GM19467 (cell line): ENCODE measurements around the gene ZDHHC24.

Source experiments
- ATAC-seq: cut with Tn5 transposase; IDR thresholded peaks from one replicate; pipeline ENCODE4 v1.9.1; 2021; ENCODE audit warnings: mild to moderate bottlenecking, moderate library complexity; ENCODE audit not compliant: unreplicated experiment

Gene ZDHHC24

DNA sequence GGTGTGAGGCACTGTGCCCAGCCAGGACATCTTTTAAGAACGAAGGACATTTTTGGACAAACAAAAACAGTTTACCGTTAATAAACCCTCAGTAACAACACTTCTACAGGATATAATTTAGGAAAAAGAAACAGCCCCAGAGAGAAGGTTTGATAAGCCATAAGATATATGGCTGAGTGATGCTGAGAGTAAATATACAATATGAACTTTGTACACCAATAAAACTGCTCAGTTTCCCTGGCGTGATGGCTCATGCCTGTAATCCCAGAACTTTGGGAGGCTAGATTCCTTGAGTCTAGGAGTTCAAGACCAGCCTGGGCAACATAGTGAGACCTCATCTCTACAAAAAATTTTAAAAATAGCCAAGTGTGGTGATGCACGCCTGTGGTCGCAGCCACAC, 47.3 kb downstream of the ZDHHC24 start:
- ATAC-seq: no peak

DNA sequence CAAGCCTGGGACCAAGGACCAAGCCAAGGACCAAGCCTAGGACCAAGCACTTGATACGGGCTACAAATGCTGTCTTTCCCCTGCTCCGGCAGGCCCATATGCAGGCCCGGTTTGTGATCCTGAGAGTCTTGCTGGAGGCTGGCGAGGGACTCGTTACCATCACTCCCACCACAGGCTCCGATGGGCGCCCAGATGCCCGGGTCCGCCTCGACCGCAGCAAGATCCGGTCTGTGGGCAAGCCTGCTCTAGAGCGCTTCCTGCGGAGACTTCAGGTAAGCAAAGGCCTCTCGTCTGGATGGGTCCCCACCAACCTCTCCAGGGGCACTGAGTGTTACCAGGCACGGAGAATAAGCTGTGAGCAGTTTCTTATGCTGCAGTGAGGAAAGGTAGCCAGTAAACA, 48.6 kb downstream of the ZDHHC24 start:
- no peak for ATAC-seq

GRCh38 chr11:66495401-66495854, 50.4 kb downstream of the ZDHHC24 start:
- ATAC-seq: no peak

DNA sequence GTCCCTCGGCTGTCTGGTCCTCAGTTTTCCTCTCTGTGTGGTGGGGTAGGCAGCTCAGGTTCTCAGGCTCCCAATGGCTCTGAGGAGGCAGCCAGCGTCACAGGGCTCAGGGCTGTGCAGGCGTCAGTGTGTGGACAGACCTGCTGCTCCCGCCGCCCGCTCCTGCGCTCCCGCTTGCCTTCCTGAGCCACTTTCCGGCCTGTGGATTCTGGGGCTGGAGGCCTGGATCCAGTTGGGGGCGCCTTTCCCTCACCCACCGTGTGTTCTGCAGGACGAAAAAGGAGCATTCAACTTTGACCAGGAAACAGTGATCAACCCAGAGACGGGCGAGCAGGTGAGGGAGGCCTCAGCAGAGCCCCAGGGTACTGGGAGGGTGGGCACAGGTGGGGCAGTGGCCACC, 50.9 kb downstream of the ZDHHC24 start:
- ATAC-seq: no peak

- no peak for ATAC-seq
These were observed 51.4 kb downstream of the ZDHHC24 start for GRCh38 chr11:66494458-66494857.

GRCh38 chr11:66493130-66493529, 52.7 kb downstream of the ZDHHC24 start:
- no peak for ATAC-seq

DNA sequence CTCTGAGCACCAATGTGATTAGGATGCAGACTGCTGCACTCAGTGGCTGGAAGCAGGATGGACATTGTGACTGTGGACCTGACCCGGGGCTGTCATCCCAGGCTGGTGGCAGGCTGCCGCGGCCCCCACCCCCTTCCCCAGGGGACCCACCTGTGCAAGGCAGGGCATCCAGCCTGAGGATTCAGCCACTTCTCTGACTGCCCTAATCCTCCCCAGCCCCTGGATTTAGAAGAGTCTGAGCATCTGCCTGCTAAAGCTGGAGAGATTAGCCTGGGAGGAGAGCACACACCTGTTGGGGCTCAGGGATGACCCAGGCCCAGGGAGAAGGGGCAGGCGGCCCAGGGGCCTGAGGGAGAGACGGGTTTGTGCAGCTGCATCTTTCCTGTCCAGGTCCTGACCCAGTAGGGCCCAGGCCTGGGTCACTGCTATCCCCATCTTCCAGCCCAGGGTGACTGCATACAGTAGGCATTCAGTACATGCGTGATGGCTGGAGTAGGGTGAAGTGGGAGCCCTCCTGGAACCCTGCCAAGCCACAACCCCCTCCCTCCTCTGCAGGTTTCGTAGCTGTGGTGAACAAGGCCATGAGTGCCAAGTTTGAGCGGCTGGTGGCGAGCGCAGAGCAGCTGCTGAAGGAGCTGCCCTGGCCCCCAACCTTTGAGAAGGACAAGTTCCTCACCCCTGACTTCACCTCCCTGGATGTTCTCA, 53.5 kb downstream of the ZDHHC24 start:
- no peak for ATAC-seq

GRCh38 chr11:66491315-66491935, 54.4 kb downstream of the ZDHHC24 start:
- ATAC-seq: no peak

GRCh38 chr11:66489636-66490035, 56.2 kb downstream of the ZDHHC24 start:
- no peak for ATAC-seq

DNA sequence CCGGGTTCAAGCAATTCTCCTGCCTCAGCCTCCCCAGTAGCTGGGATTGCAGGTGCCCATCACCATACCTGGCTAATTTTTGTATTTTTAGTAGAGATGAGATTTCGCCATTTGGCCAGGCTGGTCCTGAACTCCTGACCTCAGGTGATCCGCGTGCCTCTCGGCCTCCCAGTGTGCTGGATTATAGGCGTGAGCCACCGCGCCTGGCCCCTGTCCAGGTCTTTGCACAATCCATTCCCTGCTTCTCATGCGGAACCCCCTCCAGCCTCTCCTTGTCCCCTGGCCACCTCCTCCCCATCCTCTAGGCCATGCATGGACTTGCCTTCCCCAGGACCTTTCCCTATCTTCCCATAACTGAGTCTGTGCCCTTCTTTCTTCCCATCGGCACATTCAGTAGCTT, 56.9 kb downstream of the ZDHHC24 start:
- no peak for ATAC-seq

GRCh38 chr11:66484806-66485380, 61.0 kb downstream of the ZDHHC24 start:
- ATAC-seq: no peak

DNA sequence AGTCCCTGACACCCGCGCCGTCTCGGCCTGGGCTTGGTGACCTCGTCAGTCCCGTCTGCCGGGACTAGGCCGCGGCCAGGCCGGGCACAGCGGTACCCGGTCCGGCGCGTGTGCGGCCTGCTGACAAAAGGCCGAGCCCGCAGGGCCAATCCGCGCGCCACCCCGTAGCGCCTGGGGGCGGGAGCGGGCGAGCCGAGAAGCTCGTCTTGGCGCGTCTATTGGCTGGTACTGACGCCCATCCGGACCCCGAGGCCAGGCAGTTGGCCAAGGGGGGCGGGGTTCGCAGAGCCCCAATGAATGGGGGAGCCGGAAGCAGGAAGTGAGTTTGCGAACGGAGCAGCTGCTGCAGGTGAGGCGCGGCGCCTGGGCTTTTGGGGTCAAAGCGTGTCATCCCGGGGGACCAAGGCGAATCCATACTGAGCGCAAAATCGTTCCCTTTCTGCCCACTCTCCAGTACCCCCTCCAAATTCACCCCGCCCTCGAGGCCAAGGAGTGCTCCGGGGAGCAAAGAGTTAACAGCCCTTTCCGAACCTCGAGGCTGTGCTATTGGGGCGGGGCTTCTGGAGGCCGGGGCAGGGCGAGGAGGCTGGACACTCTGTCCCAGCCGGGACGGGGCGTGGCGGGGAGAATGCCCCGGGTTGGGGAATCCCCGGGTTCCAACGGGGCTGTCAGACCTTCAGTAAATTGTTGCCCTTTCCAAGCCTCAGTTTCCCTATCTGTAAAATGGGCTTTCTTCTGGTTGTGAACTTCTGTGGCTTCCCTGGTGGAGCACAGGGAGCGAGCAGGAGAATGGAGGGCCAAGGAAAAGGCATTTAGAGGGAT, 65.5 kb downstream of the ZDHHC24 start, which contains the start of gene DPP3:
Gene DPP3 (plus strand): TSS at position 318 of the 822 bp plus-strand sequence. CDS start 1,767 bp downstream, outside the sequence.
- peak; percentile 91 for ATAC-seq

GRCh38 chr11:66479394-66480116, 66.3 kb downstream of the ZDHHC24 start:
- peak; percentile 13 for ATAC-seq

GRCh38 chr11:66478729-66479393, 67.0 kb downstream of the ZDHHC24 start:
- ATAC-seq: no peak

DNA sequence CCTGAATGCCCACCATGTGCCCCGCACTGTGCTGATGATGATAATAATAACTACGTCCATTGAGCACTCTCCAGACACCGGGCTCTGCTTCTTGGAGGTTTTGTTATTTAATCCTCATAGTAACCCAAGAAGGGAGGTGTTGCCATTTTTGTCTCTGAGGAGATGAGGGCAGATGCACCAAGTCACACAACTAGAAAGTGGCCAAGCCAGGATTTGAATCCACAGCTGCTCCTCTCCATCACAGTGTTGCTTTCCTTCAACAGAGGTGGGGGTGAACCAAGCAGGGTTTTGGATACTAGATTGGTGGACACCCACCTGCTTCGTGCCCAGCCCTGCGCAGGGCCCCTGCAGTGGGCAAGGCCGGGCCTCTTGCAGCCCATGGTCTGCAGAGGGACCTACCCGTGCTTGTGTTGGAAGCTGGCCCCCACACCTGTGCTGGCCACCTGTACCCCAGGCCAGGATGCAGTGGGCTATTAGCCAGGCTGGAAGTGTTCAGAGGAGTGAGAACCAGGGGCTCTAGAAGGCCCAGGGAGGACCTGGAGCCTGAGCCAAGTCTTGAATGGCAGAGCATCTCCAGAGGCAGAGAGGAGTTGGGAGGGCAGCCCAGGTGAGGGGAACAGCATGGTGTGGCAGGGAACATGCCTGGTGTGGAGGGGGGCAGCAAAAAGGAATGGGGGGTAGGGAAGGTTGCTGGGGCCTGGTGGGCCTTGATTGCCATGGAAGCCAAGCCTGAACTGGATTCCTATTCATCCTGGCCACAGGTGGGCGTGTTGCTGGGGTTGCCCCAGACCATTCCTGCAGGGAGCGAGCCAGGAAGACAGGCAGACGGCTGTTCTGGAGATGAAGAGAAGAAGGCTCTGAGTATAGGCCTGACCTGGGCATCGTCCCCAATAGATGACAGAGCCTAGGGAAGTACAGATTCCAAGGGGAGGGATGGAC, 68.3 kb downstream of the ZDHHC24 start:
- ATAC-seq: no peak

- ATAC-seq: no peak
These were observed 69.0 kb downstream of the ZDHHC24 start for GRCh38 chr11:66476841-66477251.

GRCh38 chr11:66476173-66476840, 69.5 kb downstream of the ZDHHC24 start:
- ATAC-seq: no peak
